K562 (cell line): ENCODE measurements around the gene RAPGEF5. TPM values are rescaled to one million over a fixed set of nuclear protein-coding genes. Genes with fewer than 3 reads are reported as not detected.

Experiments used
- ATF7 ChIP-seq: fragments of 450-650 bp; IDR thresholded peaks from 2 replicates; pipeline ENCODE4 v1.7.1; 2014; ENCODE audit warnings: mild to moderate bottlenecking, moderate library complexity
- CBFA2T3 ChIP-seq: fragments of 450-650 bp; IDR thresholded peaks from 2 replicates; pipeline ENCODE4 v1.6.1; 2017
- CCAR2 ChIP-seq: fragments of 200-400 bp; formaldehyde crosslinking; IDR thresholded peaks from 2 replicates; pipeline ENCODE4 v1.6.1; 2017; ENCODE audit warnings: mild to moderate bottlenecking, low read depth, low read length
- L3MBTL2 ChIP-seq: fragments of 450-650 bp; IDR thresholded peaks from 2 replicates; pipeline ENCODE4 v1.6.1; 2016; ENCODE audit warnings: mild to moderate bottlenecking, moderate library complexity
- MED1 ChIP-seq: sonication (generic); formaldehyde crosslinking; IDR thresholded peaks from 2 replicates; pipeline ENCODE4 v1.8.1; 2023; ENCODE audit warnings: missing genetic modification reagents, borderline replicate concordance
- NR2F6 ChIP-seq: fragments of 450-650 bp; formaldehyde crosslinking; IDR thresholded peaks from 2 replicates; pipeline ENCODE4 v1.4.0; 2020; ENCODE audit warnings: mild to moderate bottlenecking
- TCF7L2 ChIP-seq: fragments of 150-350 bp; IDR thresholded peaks from 2 replicates; pipeline ENCODE4 v1.6.1; 2016; ENCODE audit warnings: low read depth, mild to moderate bottlenecking, low read length, moderate library complexity
- U2AF1 ChIP-seq: fragments of 200-400 bp; formaldehyde crosslinking; optimal IDR thresholded peaks from 2 replicates; pipeline ENCODE3; 2017; ENCODE audit warnings: mild to moderate bottlenecking, low read depth, low read length, moderate library complexity
- ZFP30 ChIP-seq: fragments of 250-450 bp; sonication (Bioruptor Pico); IDR thresholded peaks from 2 replicates; pipeline ENCODE4 v1.8.0; 2022; ENCODE audit warnings: moderate library complexity, mild to moderate bottlenecking, inconsistent platforms, borderline replicate concordance
- ZNF444 ChIP-seq: fragments of 250-450 bp; sonication (Bioruptor Pico); IDR thresholded peaks from 2 replicates; pipeline ENCODE4 v1.4.0; 2020; ENCODE audit warnings: mild to moderate bottlenecking, moderate library complexity
- polyA plus RNA-seq, 8 experiments: library from polyadenylated mRNA; depleted of rRNA in 4 of 8; stranded (reverse) in 5 of 8; unstranded in 3 of 8; fragments of >200 nt; fragmentation: Nextera tagmentation in 2 of 8; fragmentation: Illumina TruSeq in 1 of 8; extraction: Ambion mirVana in 2 of 8; extraction: Trizol in 1 of 8; gene quantifications; 2 replicates each; pipeline versions ENCODE4 v1.2.1 to v1.2.3, GENCODE V29; 2011 to 2014; ENCODE audit warnings: inconsistent platforms in 1 of 8, missing spikeins in 1 of 8
- total RNA-seq, 7 experiments: library from RNA; depleted of rRNA in 6 of 7; stranded (reverse); fragments of >200 nt in 6 of 7; fragmentation: Illumina TruSeq in 2 of 7; extraction: Trizol in 2 of 7; gene quantifications; 2 replicates each; pipeline versions ENCODE4 v1.2.1 to v1.2.3, GENCODE V29; 2011 to 2021; ENCODE audit warnings: low replicate concordance in 1 of 7
- TF ChIP-seq, protein P1 (sequence below): fragments of 450-650 bp; formaldehyde crosslinking; IDR thresholded peaks from 2 replicates; pipeline ENCODE4 v1.4.0; 2020; ENCODE audit warnings: mild to moderate bottlenecking, moderate library complexity
- TF ChIP-seq, protein P2 (sequence below): sonication (generic); formaldehyde crosslinking; IDR thresholded peaks from 2 replicates; pipeline ENCODE4 v1.5.0; 2020; ENCODE audit warnings: missing genetic modification reagents
- TF ChIP-seq, protein P3 (sequence below): sonication (generic); formaldehyde crosslinking; IDR thresholded peaks from 2 replicates; pipeline ENCODE4 v1.9.0; 2022; ENCODE audit warnings: mild to moderate bottlenecking, missing genetic modification reagents
- TF ChIP-seq, protein P4 (sequence below): fragments of 450-650 bp; IDR thresholded peaks from 2 replicates; pipeline ENCODE4 v1.6.1; 2016; ENCODE audit warnings: antibody characterized with exemption

RAPGEF5 gene
- total and polyA plus RNA-seq, 9 of the 15 experiments (the other 6 are each of a cell fraction or from before 2014, with no cell fraction given), result 0.39 to 2.0 (median 1.1) TPM

DNA sequence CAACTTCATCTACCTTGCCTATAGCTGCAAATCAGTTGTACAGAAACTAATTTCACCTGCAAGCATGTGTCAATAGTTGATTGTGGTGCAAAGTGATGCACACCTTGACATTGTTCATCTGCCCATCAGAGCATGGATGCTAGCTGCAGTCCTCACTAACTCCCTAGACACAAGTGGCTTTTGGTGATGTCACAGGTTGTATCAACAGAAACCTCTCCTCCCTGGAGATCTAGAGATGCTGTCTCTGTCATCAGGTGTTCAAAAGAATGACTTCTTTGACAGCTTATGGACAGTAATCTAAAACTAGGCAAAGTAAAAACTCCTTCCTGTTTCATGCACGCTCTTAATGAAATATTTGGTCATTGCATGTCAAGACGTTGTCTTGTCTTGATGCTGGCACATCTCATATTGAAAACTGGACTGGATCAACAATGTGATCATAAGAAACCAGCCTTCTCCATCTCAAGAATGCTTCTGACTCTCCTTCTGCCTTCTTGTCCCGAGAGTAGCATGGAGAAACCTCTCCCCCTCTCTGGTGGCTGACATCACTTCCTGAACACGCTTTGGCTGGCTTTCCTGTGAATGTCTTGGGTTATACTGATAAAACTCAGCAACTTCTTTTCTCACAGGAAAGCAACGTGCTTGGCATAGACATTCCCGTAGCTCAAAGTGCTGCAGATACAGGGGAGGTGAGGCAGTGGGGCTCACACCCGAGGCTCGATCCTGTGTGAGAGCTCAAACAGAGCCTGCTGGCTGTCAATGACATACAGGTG, 235.1 kb downstream of the RAPGEF5 start (continued):
- TF ChIP-seq NR2F6 (CRISPR knock-in tag), result no peak
- TF ChIP-seq, protein P1, sequence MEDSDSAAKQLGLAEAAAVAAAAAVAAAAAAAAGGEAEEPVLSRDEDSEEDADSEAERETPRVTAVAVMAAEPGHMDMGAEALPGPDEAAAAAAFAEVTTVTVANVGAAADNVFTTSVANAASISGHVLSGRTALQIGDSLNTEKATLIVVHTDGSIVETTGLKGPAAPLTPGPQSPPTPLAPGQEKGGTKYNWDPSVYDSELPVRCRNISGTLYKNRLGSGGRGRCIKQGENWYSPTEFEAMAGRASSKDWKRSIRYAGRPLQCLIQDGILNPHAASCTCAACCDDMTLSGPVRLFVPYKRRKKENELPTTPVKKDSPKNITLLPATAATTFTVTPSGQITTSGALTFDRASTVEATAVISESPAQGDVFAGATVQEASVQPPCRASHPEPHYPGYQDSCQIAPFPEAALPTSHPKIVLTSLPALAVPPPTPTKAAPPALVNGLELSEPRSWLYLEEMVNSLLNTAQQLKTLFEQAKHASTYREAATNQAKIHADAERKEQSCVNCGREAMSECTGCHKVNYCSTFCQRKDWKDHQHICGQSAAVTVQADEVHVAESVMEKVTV (CRISPR knock-in tag), result no peak
- peak; percentile 51; the same call in 1 of the 2 replicates for TF ChIP-seq ATF7
- TF ChIP-seq ZFP30 (CRISPR knock-in tag), result no peak
- TF ChIP-seq L3MBTL2, result peak; percentile 58
- TF ChIP-seq ZNF444 (CRISPR knock-in tag), result no peak
- no peak for TF ChIP-seq MED1
- TF ChIP-seq TCF7L2, result no peak
- TF ChIP-seq CCAR2, result no peak
- TF ChIP-seq, protein P2, sequence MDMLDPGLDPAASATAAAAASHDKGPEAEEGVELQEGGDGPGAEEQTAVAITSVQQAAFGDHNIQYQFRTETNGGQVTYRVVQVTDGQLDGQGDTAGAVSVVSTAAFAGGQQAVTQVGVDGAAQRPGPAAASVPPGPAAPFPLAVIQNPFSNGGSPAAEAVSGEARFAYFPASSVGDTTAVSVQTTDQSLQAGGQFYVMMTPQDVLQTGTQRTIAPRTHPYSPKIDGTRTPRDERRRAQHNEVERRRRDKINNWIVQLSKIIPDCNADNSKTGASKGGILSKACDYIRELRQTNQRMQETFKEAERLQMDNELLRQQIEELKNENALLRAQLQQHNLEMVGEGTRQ (CRISPR knock-in tag), result no peak
- TF ChIP-seq U2AF1, result no peak
- TF ChIP-seq, protein P3, sequence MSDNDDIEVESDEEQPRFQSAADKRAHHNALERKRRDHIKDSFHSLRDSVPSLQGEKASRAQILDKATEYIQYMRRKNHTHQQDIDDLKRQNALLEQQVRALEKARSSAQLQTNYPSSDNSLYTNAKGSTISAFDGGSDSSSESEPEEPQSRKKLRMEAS (CRISPR knock-in tag), result 0 out of 2 replicates have a peak, but pooled peaks have one; percentile 18
- TF ChIP-seq, protein P4, sequence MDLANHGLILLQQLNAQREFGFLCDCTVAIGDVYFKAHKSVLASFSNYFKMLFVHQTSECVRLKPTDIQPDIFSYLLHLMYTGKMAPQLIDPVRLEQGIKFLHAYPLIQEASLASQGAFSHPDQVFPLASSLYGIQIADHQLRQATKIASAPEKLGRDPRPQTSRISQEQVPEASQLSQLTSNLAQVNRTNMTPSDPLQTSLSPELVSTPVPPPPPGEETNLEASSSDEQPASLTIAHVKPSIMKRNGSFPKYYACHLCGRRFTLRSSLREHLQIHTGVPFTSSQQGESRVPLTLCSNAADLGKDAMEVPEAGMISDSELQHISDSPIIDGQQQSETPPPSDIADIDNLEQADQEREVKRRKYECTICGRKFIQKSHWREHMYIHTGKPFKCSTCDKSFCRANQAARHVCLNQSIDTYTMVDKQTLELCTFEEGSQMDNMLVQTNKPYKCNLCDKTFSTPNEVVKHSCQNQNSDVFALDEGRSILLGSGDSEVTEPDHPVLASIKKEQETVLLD, result no peak
- TF ChIP-seq CBFA2T3, result no peak
